Activated T-cell treated with anti-CD3 and anti-CD28 coated beads, Interleukin-2, amount 50 U/mL, for 48 hours (primary cell): ENCODE data around the gene SLIT3.

Source experiments
- DNase-seq, 2 experiments: peaks; one replicate each; pipeline ENCODE4 v3.0.0-alpha.2; 2020

The SLIT3 gene

GRCh38 chr5:168984135-168984675, 316.7 kb downstream of the SLIT3 start:
- DNase-seq = no peak

GRCh38 chr5:168979135-168979534, 321.8 kb downstream of the SLIT3 start:
- DNase-seq = no peak

GRCh38 chr5:168978500-168978899, 322.4 kb downstream of the SLIT3 start:
- DNase-seq = no peak

- DNase-seq = no peak
Measured at GRCh38 chr5:168978015-168978414, 322.9 kb downstream of the SLIT3 start.

- DNase-seq = no peak
Measured at GRCh38 chr5:168976311-168976970, 324.5 kb downstream of the SLIT3 start.

- DNase-seq = no peak
Measured at GRCh38 chr5:168975331-168975730, 325.6 kb downstream of the SLIT3 start.

- no peak for DNase-seq
Measured at GRCh38 chr5:168974082-168974481, 326.9 kb downstream of the SLIT3 start.

- DNase-seq = no peak
Measured at GRCh38 chr5:168972731-168973130, 328.2 kb downstream of the SLIT3 start.

- no peak for DNase-seq
Measured at GRCh38 chr5:168971100-168971499, 329.8 kb downstream of the SLIT3 start.

GRCh38 chr5:168969326-168969886, 331.5 kb downstream of the SLIT3 start:
- DNase-seq = no peak

- no peak for DNase-seq
Measured at GRCh38 chr5:168967882-168968620, 332.9 kb downstream of the SLIT3 start.

- no peak for DNase-seq
Measured at GRCh38 chr5:168965638-168966037, 335.3 kb downstream of the SLIT3 start.

GRCh38 chr5:168964182-168964581, 336.8 kb downstream of the SLIT3 start:
- no peak for DNase-seq

- DNase-seq = no peak
Measured at GRCh38 chr5:168962306-168962705, 338.6 kb downstream of the SLIT3 start.

GRCh38 chr5:168961681-168962080, 339.3 kb downstream of the SLIT3 start:
- no peak for DNase-seq

- DNase-seq = no peak
Measured at GRCh38 chr5:168960497-168960896, 340.4 kb downstream of the SLIT3 start.

- no peak for DNase-seq
Measured at GRCh38 chr5:168953351-168953750, 347.6 kb downstream of the SLIT3 start.

GRCh38 chr5:168952196-168952595, 348.7 kb downstream of the SLIT3 start:
- no peak for DNase-seq

- no peak for DNase-seq
Measured at GRCh38 chr5:168951769-168952168, 349.2 kb downstream of the SLIT3 start.

GRCh38 chr5:168951356-168951755, 349.6 kb downstream of the SLIT3 start:
- no peak for DNase-seq

- no peak for DNase-seq
Measured at GRCh38 chr5:168950241-168950951, 350.5 kb downstream of the SLIT3 start.

- DNase-seq = no peak
Measured at GRCh38 chr5:168948746-168949145, 352.2 kb downstream of the SLIT3 start.

- DNase-seq = peak; percentile 69
Measured at GRCh38 chr5:168947212-168947868, 353.6 kb downstream of the SLIT3 start.
